Measurements from ENCODE around the gene CST6. TPM values are rescaled to one million over a fixed set of nuclear protein-coding genes. Genes with fewer than 3 reads are reported as not detected.

Gene CST6
- not detected in 2 replicates for total RNA-seq

DNA sequence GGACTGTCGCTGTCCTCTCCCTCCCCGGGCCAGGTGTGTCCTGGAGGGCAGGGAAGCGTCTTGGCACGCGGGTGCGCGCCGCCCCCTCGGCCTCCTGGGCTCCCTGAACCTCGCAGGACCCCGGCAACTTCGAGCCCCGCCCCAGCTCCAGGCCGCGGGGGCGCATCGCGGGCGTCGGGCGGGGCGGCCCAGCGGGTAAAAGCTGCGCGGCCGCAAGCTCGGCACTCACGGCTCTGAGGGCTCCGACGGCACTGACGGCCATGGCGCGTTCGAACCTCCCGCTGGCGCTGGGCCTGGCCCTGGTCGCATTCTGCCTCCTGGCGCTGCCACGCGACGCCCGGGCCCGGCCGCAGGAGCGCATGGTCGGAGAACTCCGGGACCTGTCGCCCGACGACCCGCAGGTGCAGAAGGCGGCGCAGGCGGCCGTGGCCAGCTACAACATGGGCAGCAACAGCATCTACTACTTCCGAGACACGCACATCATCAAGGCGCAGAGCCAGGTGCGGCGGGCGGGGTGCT is at the start of gene CST6:
Gene CST6 (plus strand): TSS at position 224 of the 519 bp plus-strand sequence. CDS start 37 bp downstream, at position 261.

DNA sequence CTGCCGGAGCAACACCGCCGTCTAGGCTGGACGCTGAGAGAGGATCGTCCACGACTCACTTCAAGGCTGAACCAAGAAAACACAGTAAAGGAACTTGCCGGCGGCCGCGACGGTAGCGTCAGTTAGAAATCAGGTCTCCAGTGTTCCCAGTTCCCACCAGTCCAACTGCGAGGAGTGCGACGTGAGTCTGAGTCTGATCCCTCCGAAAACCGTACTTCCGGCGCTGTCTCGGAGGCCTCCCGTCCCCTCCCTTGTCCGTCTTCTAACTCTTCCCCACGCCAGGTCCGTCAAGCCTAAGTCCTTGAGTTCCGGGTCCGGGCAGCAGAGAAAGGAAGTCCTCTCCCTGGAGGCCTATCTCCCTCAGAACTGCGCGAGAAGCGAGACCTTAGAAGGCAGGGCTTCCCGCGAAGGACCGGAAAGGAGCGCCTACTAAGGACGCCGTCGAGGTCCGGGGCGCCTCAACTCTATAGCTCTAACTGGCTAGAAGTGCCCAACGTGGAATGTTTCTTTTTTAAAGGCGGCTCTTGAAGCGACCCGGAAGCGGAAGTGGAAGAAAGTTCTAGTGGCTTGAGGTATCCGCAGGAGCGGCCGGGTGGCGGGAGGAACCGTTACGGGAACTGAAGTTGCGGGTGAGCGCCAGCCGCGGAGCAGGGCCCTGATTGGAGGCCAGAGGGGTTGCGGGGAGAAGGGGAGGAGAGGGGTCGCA is 9.7 kb upstream of the CST6 start, which contains the start of the genes BANF1 and EIF1AD:
Gene BANF1 (plus strand): TSS at position 562 of the 706 bp plus-strand sequence. CDS start 748 bp downstream, outside the sequence.
Gene EIF1AD (minus strand): TSS at position 216 of the 706 bp plus-strand sequence. CDS start 1,768 bp downstream, outside the sequence.

GRCh38 chr11:66026017-66026529 is 14.3 kb downstream of the CST6 start, which contains the start of gene CATSPER1:
Gene CATSPER1 (minus strand): TSS chr11:66026479. CDS start chr11:66026379, 100 bp downstream.

GRCh38 chr11:66048547-66049323 is 36.9 kb downstream of the CST6 start, which contains the start of gene GAL3ST3:
Gene GAL3ST3 (minus strand): TSS chr11:66049161. CDS start chr11:66045415, 3,746 bp downstream.

DNA sequence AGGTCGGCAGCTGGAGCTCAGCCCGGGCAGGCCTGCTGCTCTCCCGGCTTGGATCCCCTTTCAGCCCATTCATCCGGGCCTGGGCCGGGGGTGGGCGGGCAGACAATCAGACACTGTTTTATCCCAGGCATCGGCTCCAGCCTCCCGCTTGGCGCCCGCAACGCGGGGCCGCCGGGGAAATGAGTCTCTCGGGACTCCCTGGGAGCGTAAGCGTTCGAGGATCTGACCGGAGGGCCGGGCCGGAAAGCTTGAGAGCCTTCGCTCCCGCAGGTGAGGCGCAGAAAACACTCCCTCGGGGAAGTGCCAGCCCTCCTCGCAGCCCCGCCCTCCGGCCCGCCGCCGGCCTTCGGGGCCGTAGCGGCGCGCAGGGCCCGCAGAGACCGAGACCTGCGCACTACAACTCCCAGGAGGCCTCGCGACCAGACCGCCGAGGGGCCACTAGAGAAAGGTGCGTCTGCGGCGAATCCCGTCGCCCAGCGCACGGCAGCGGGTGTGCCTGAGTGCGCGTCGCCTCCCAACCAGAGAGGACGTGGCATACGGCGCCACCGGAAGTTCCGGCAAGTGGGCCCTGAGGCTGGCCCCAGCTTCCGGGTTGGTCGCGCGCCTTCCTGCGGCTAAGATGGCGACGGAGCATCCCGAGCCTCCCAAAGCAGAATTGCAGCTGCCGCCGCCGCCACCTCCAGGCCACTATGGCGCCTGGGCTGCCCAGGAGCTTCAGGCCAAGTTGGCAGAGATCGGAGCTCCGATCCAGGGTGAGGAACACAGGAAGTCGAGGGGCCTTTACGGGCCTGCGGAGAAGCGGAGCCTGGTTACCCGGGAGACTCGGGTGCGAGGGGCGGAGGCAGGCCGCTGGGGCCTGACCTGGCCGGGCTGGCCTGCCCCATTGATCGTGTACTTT is 40.2 kb downstream of the CST6 start, which contains the start of gene SF3B2:
Gene SF3B2 (plus strand): TSS at position 599 of the 898 bp plus-strand sequence. CDS start 21 bp downstream, at position 620.

Other genes with a start within 250 kb of the CST6 start
- 20.6 and 21.9 TPM in 2 replicates for gene AP5B1, start 231.0 kb upstream of the CST6 start, total RNA-seq
- gene OVOL1, start 224.9 kb upstream of the CST6 start, total RNA-seq = not detected in 2 replicates
- 0.10 and 1.6 TPM in 2 replicates for gene SNX32, start 178.0 kb upstream of the CST6 start, total RNA-seq
- 1,256 and 1,560 TPM in 2 replicates for gene CFL1, start 153.8 kb upstream of the CST6 start, total RNA-seq
- gene MUS81, start 151.6 kb upstream of the CST6 start, total RNA-seq = 53.7 and 62.4 TPM in 2 replicates
- 22.2 and 40.2 TPM in 2 replicates for gene EFEMP2, start 139.2 kb upstream of the CST6 start, total RNA-seq
- 0.33 TPM in 1 of 2 replicates, not detected in the other for gene CTSW, start 132.2 kb upstream of the CST6 start, total RNA-seq
- gene FIBP, start 123.5 kb upstream of the CST6 start, total RNA-seq = 136 and 187 TPM in 2 replicates
- gene CCDC85B, start 121.3 kb upstream of the CST6 start, total RNA-seq = 75.8 and 112 TPM in 2 replicates
- 32.1 and 39.5 TPM in 2 replicates for gene FOSL1, start 111.6 kb upstream of the CST6 start, total RNA-seq
- gene C11orf68, start 92.9 kb upstream of the CST6 start, total RNA-seq = 24.7 and 28.1 TPM in 2 replicates
- 108 and 111 TPM in 2 replicates for gene DRAP1, start 92.6 kb upstream of the CST6 start, total RNA-seq
- not detected in 2 replicates for gene TSGA10IP, start 66.5 kb upstream of the CST6 start, total RNA-seq
- gene SART1, start 50.3 kb upstream of the CST6 start, total RNA-seq = 29.2 and 33.6 TPM in 2 replicates
- 36.3 and 36.4 TPM in 2 replicates for gene EIF1AD, start 9.9 kb upstream of the CST6 start, total RNA-seq
- 29.4 and 35.5 TPM in 2 replicates for gene BANF1, start 9.5 kb upstream of the CST6 start, total RNA-seq
- 0.10 and 0.33 TPM in 2 replicates for gene CATSPER1, start 14.5 kb downstream of the CST6 start, total RNA-seq
- 0.65 TPM in 1 of 2 replicates, not detected in the other for gene GAL3ST3, start 37.2 kb downstream of the CST6 start, total RNA-seq
- 173 and 231 TPM in 2 replicates for gene SF3B2, start 40.4 kb downstream of the CST6 start, total RNA-seq
- 32.7 and 47.4 TPM in 2 replicates for gene PACS1, start 58.3 kb downstream of the CST6 start, total RNA-seq
- 22.0 and 22.9 TPM in 2 replicates for gene KLC2, start 245.7 kb downstream of the CST6 start, total RNA-seq